ENCODE measurements around the gene PHB1.

DNA sequence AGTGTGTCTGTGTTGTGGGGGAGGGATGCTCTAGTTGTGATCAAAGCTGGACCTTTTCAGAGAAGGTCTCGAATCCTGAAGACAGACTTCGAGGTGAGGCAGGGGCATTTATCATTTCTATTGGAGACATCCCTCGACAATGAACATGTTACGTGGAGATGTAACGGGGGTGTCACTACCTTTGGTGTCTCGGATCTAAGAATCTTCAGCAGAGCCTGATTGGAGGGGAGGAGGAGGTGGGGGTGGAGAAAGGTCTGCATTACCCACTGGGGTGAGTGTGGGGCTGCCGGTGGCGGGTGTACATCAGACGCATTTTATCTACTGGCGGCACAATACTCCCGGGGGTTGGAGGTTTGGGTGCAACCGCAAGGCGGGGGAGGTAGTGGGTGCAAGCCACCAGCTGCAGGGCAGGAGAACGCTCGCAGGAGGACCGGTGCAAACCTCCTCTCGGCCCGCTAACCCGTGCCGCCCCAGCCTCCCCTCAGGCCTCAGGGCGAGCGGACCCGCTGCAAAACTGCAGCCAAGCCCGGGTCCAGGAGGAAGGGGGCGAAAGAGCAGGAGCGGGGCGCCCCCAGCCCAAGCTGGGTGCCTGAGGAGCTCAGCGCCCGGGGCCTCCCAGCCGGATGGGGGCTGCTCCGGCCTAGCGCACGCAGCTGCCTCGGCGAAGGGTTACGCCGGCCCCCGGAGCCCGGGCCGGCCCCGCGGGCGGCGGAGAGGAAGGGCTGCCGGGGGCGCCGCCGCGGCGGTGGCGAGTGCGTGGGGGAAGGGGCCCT lies 53.4 kb downstream of the PHB1 start:
- no peak for TF ChIP-seq FOXJ3 (CRISPR knock-in tag; IDR thresholded peaks at IDR 0.05)
- peak; percentile 22; the same call in 1 of the 2 replicates for TF ChIP-seq GATA2 (CRISPR knock-in tag; IDR thresholded peaks at IDR 0.05)
- TF ChIP-seq EP300 (IDR thresholded peaks at IDR 0.05; ENCODE audit: borderline replicate concordance in 1 of 2, low read depth in 1 of 2, low read length in 1 of 2): no peak
- TF ChIP-seq, protein P1, sequence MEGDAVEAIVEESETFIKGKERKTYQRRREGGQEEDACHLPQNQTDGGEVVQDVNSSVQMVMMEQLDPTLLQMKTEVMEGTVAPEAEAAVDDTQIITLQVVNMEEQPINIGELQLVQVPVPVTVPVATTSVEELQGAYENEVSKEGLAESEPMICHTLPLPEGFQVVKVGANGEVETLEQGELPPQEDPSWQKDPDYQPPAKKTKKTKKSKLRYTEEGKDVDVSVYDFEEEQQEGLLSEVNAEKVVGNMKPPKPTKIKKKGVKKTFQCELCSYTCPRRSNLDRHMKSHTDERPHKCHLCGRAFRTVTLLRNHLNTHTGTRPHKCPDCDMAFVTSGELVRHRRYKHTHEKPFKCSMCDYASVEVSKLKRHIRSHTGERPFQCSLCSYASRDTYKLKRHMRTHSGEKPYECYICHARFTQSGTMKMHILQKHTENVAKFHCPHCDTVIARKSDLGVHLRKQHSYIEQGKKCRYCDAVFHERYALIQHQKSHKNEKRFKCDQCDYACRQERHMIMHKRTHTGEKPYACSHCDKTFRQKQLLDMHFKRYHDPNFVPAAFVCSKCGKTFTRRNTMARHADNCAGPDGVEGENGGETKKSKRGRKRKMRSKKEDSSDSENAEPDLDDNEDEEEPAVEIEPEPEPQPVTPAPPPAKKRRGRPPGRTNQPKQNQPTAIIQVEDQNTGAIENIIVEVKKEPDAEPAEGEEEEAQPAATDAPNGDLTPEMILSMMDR (IDR thresholded peaks at IDR 0.05): no peak
- peak; percentile 61; the same call in 1 of the 2 replicates for TF ChIP-seq MXI1 (IDR thresholded peaks at IDR 0.05; ENCODE audit: low read depth, low read length)
- peak; percentile 48 for TF ChIP-seq CHD2 (IDR thresholded peaks at IDR 0.05; ENCODE audit: low read length, partially characterized antibody)
- TF ChIP-seq TAF1 (IDR thresholded peaks at IDR 0.05; ENCODE audit: borderline replicate concordance, low read depth, low read length): no peak

Measured in SK-N-SH (cell line).